H4 (cell line): ENCODE data around the gene SOCS1. TPM values are rescaled to one million over a fixed set of nuclear protein-coding genes. Genes with fewer than 3 reads are reported as not detected.
A peak's percentile ranks its signal among the peaks of the same experiment; 100 is the strongest.
"Not testable (repeated sequence)": the region's sequence is repeated elsewhere in the genome, so short reads cannot be mapped to it uniquely, and the experiment has no call there.

Experiments used
- DNase-seq: peaks from one replicate; pipeline ENCODE4 v3.0.0-alpha.2; 2015; ENCODE audit warnings: low spot score
- total RNA-seq: library from RNA; depleted of rRNA; stranded (reverse); fragments of >200 nt; shearing (Covaris generic); gene quantifications from 2 replicates; pipeline ENCODE4 v1.2.3, GENCODE V29; 2014; rRNA removed

Gene SOCS1
- total RNA-seq: 0.39 and 1.3 TPM in 2 replicates

GRCh38 chr16:11255737-11256660, at the start of gene SOCS1:
Gene SOCS1 (minus strand): TSS chr16:11256204. CDS start chr16:11255478, 726 bp downstream.
- peak; percentile 58 for DNase-seq

GRCh38 chr16:11303405-11304138, 47.6 kb upstream of the SOCS1 start:
- no peak for DNase-seq

- no peak for DNase-seq
Measured at GRCh38 chr16:11302977-11303376, 47.0 kb upstream of the SOCS1 start.

- no peak for DNase-seq
Measured at GRCh38 chr16:11301645-11302501, 45.9 kb upstream of the SOCS1 start.

- no peak for DNase-seq
Measured at GRCh38 chr16:11300560-11300892, 44.5 kb upstream of the SOCS1 start.

GRCh38 chr16:11299865-11300559, 44.0 kb upstream of the SOCS1 start:
- DNase-seq: no peak

GRCh38 chr16:11298950-11299547, 43.0 kb upstream of the SOCS1 start:
- not testable (repeated sequence) for DNase-seq

- DNase-seq: no peak
Measured at GRCh38 chr16:11298143-11298900, 42.3 kb upstream of the SOCS1 start.

GRCh38 chr16:11297492-11298142, 41.6 kb upstream of the SOCS1 start:
- peak; percentile 96 for DNase-seq

- no peak for DNase-seq
Measured at GRCh38 chr16:11296706-11297491, 40.9 kb upstream of the SOCS1 start.

- DNase-seq: no peak
Measured at GRCh38 chr16:11296351-11296705, 40.3 kb upstream of the SOCS1 start.

- no peak for DNase-seq
Measured at GRCh38 chr16:11295672-11296071, 39.7 kb upstream of the SOCS1 start.

GRCh38 chr16:11292076-11292748, 36.2 kb upstream of the SOCS1 start:
- DNase-seq: no peak

- DNase-seq: no peak
Measured at GRCh38 chr16:11291091-11291703, 35.2 kb upstream of the SOCS1 start.

- DNase-seq: no peak
Measured at GRCh38 chr16:11290102-11290893, 34.3 kb upstream of the SOCS1 start.

GRCh38 chr16:11289696-11290095, 33.7 kb upstream of the SOCS1 start:
- DNase-seq: not testable (repeated sequence)

- no peak for DNase-seq
Measured at GRCh38 chr16:11289202-11289601, 33.2 kb upstream of the SOCS1 start.
